Skeletal muscle cell (primary cell): ENCODE measurements around the gene ARFGAP1.

Source experiments
- DNase-seq: peaks from one replicate; pipeline ENCODE4 v3.0.0-alpha.2; 2010; ENCODE audit warnings: low read depth
- H3K4me3 ChIP-seq: 2 replicates; pipeline ENCODE4 v1.5.1; 2011; ENCODE audit warnings: low read depth, mild to moderate bottlenecking, control low read depth, low read length, moderate library complexity

ARFGAP1 gene

DNA sequence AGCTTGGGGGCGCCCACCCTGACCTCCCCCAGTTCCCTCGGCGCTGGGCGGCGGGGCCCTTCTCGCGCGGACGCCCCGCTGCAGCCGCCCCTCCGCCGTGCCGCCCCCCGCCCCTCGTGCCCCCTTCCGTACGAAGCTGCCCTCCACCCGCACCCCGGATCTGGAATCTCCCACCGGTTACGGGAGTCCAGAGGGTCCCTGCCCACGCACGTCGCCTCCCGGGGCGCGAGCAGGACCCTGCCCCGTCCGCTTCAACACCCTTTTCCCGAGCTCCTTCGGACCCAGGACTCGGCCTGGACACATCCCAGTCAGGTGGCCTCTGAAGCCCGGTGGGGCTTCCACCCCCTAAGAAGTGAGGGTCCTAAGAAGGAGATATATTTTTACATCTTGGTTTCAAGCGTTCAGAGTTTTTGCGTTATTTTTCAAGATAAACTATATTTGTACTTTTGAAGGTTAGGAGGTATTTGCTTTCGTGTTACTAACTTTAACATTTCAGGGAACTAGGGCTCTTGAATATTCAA is 506 bp downstream of the ARFGAP1 start:
- DNase-seq: no peak
- peak overlapping the region; percentile 97 for H3K4me3 ChIP-seq

DNA sequence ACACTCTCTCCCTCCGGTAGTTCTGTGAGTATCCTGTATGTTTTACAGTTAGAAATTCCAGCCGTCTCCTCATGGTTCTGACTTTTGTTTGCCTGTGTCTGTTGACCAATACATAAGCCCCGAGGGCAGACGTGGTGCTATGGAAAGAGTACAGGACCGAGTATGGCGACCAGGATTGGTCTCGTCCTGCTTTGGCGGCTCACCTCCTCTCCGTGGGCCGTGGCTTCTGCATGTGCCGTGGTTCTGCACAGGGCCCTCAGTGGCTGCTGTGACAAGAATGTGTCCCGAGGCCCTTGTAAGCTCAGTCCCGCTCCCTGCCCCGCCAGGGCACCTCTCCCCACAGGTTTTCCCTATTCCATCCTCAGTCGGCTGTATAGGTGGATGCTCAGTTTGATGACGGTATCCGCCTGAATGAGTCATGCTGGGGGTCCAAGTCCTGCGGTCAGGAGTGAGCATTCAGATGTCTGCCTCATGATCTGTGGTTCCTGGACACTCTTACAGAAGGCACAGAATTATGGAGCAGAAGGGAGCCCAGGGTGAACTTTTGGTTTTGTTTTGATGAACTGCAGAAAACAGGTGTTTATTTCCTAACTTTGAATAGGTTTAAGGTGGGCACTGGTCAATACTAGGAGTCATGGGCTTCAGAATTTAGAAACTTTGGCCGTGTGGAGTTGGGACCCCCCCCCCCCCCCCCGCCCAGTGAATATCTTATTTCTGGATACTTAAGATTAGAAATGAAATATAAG is 1.2 kb downstream of the ARFGAP1 start:
- peak; percentile 48 for DNase-seq
- peak overlapping the region; percentile 97 for H3K4me3 ChIP-seq

DNA sequence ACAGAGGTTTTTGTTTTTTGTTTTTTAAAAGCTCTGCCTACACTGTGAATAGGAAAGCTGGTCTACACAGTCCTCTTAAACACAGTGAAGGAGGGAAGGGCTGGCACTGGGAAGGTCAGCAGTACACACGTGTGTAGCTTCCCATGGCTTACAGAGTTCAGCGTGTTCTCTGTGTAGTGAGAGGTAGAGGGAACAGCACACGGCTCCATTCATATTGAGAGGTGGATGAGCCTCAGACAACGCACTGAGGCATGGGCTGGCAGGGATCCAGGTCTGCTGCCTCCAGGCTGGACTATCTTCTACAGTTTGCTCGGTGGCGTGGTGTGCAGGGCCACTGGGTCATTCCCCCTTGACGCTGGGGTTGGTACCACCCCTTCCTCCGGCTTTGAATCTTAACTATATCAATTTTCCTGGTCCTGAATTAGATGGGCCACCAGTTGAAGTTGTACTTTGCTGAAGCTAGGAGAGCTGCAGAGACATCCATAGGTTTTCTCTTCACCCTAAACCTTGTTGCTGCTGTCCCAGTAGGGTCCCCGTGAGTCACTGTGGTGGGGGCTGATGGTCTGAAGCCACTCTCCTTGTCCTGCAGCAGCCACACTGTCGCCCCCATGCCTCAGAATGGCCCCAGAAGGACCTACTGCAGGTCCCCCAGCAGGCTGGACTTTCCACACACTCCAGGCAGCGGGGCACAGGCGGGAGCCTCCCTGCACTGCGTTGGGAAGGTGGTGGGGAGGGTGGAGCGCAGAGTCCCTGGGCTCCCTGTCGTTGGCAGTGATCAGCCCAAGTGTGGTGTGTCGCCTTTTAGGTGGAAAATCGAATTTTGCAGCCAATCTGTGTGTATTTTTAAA is 2.0 kb downstream of the ARFGAP1 start:
- H3K4me3 ChIP-seq: peak overlapping the region; percentile 97
- no peak for DNase-seq

DNA sequence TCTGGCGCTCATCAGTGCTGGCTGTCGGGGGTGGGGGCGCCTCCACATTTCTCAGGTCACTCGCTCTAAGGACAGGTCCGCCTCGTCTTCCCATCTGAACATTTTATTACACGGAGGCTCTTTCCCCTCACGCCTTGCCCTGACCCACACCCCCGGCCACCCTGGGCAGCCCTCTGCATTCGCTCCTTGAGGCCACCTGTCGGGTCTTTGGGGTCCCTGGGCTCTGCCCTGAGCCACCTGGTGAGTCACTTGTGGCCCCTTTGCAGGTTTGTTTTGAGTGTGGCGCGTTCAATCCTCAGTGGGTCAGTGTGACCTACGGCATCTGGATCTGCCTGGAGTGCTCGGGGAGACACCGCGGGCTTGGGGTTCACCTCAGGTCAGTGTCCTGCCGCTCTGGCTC is 3.2 kb downstream of the ARFGAP1 start:
- DNase-seq: no peak
- H3K4me3 ChIP-seq: no peak overlapping the region

DNA sequence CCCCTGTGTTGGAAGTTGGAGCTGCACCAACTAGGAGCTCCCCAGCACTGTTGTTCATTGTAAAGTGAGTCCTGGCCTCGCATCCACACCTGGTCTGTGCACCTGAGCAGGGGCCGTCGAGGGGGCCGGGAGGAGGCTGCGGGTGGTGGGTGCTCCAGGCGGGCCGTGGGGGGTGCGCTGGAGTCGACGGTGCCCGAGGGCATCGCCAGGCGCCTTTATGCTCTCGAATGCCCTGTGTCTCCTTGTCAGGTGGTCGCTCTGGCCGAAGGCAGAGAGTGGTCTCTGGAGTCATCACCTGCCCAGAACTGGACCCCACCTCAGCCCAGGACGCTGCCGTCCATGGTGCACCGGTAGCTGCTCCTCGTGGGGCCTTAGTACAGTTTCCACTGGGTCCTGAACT is 4.3 kb downstream of the ARFGAP1 start:
- no peak for DNase-seq
- no peak overlapping the region for H3K4me3 ChIP-seq

DNA sequence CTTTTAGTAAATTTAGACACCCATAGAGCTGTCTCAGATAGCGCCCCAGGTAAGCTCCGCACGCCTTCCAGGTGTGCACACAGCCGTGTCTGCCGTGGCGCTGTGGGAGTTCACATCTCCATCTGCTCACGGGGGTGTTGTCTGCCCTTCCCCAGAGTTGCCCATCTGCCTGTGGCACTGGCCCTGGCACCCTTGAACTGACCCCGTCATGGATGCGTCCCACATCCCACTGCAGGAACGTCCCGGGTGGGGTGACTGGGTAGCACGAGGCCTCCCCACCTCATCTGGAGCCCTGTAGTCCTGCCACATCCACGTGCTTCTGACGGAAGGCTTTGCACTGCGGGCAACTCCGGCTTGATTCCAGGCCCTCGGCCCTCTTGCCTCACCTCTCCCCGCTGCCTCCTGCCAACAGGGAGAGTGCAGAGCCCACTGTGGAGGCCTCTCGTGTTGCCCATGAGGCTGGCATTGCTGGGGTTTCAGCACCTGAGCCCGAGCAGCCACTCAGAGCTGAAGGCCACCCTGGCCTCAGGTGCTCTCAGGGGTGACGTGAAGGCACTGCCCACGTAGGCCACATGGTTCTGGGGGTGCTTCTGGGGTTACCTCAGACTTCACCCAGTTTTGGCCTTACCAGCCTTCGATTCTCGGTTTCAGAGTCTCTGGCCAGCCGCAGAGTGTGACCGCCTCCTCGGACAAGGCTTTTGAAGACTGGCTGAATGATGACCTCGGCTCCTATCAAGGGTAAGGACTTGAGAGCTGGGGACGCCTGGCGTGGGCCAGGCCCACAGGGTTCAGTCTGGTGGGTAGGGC is 5.1 kb downstream of the ARFGAP1 start:
- no peak for DNase-seq
- no peak overlapping the region for H3K4me3 ChIP-seq

DNA sequence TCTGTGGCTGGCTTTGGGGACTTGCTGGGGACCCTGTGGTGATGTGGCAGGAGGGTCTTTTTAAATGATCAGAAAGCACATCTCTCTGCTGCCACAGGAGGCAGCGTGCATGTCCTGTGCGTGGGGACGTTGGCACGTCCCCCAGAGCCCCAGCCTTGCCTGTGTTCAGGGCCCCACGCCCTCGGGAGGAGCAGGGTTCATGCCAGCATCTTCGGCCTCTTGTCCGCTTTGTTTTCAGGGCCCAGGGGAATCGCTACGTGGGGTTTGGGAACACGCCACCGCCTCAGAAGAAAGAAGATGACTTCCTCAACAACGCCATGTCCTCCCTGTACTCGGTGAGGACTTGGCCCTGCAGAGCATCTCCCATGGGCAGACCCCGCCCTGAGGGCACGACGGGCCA is 6.0 kb downstream of the ARFGAP1 start:
- no peak overlapping the region for H3K4me3 ChIP-seq
- no peak for DNase-seq

DNA sequence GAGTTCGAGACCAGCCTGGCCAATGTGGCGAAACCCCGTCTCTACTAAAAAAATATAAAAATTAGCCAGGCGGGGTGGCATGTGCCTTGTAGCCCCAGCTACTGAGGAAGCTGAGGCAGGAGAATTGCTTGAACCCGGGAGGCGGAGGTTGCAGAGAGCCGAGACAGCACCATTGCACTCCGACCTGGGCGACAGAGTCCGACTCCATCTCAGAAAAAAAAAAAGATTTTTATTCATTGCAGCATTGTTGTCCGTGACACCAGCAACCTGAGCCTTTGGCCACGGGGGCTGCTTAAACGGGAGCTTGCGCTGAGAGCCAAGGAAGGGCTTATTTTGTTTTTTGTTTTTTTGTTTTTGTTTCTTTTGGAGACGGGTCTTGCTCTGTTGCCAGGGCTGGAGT is 7.3 kb downstream of the ARFGAP1 start:
- H3K4me3 ChIP-seq: no peak overlapping the region
- no peak for DNase-seq

DNA sequence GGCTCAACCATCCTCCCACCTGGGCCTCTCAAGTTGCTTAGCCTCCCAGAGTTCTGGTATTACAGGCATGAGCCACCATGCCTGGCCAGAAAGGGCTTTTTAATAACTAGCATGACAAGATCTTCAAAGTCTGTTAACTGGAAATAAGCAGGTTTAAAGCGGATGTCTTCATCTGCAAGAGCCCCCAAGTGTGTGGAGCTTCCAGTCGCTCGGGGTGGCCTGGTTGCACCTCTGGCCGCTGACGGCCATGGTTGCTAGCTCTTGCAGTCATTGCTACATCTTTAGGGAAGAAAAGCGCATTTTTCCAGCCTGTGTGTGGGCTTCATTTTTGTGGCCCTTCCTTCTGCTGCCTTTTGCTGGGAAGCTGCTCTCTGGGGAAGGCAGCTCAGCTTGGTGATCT is 7.8 kb downstream of the ARFGAP1 start:
- H3K4me3 ChIP-seq: no peak overlapping the region
- DNase-seq: no peak

DNA sequence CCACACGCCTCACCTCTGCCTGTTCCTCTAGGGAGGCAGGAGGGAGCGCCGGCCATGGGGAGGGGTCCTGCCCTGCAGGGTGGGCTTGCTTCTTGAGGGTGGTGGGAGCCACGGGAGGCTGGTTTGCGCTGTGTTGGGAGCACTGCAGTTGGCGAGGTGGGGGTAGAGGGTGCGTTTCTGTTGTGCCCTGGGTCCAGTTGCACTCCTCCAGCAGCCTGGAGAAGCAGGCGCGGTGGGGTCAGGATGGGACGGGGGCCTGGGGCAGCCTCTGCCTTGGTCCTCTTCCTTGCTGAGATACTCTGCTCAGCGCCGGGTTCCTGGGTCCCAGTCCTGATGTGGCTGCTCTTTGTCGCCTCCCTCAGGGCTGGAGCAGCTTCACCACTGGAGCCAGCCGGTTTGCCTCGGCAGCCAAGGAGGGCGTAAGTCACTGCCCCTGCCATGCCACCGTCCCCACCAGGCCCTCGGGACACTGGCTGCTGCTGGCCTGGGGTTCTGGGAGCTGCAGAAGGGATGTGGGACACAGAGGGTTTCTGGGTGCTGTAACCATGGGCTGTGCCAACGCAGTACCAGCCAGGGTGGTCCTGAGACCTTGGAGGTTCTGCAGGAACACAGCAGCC is 8.4 kb downstream of the ARFGAP1 start:
- no peak overlapping the region for H3K4me3 ChIP-seq
- no peak for DNase-seq

DNA sequence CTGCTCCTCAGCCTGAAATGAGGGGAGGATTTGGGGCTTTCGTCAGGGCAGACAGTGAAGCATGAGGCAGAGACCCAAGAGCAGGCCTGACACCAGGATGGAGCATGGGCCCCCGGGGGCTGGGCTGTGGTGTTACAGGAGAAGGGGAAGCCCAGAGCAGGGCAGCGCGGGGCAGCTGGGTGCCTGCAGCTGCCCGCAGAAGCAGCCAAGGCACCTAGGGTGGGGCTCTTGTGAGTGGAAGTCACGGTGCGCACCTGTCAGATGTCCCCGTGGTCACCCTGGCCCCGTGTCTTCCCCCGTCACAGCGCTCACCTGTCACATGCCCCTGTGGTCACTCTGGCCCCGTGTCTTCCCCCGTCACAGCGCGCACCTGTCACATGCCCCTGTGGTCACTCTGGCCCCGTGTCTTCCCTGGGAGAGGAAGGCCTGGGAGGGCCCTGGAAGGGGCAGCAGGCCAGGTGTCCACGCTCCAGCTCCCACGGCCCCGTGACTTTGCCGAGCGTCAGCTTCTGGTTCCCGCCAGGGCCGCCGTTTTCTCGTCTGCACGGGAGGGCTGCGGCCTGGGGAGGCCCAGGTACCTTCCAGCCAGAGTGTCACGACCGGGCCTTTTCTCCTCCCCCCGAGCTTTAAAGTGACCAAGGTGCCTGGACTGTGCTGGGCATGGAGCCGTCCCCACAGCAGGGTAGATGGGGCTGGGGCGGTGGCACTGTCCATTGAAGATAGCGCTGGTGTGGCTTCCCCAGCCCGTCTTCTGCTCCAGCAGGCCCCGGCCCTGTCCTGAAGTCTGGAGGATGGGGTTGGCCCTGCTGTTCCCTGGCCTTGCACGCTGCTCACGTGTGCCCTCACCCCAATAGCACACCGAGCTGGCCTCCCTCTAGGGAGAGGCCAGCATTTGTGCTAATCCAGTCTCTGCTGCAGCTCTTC is 9.4 kb downstream of the ARFGAP1 start:
- H3K4me3 ChIP-seq: no peak overlapping the region
- no peak for DNase-seq

DNA sequence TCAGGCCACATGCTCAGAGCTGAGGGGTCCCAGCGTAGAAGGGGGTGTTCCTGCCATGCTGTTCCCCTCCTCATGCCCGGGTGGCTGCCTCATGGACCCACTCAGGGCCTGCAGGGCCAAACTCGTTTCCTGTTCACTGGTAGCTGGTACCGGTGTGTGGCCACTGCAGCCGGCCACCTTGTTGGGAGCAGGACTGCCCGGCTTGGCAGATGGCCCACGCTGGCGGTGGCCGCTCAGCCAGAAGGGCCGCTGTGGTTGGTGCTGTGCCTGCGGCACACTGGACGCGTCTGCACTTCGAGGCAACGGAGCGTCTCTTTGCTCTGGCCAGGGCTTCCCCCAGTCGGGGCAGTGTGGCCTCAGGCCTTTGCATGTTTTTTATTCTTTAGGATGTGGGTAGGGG is 10.3 kb downstream of the ARFGAP1 start:
- H3K4me3 ChIP-seq: no peak overlapping the region
- no peak for DNase-seq

DNA sequence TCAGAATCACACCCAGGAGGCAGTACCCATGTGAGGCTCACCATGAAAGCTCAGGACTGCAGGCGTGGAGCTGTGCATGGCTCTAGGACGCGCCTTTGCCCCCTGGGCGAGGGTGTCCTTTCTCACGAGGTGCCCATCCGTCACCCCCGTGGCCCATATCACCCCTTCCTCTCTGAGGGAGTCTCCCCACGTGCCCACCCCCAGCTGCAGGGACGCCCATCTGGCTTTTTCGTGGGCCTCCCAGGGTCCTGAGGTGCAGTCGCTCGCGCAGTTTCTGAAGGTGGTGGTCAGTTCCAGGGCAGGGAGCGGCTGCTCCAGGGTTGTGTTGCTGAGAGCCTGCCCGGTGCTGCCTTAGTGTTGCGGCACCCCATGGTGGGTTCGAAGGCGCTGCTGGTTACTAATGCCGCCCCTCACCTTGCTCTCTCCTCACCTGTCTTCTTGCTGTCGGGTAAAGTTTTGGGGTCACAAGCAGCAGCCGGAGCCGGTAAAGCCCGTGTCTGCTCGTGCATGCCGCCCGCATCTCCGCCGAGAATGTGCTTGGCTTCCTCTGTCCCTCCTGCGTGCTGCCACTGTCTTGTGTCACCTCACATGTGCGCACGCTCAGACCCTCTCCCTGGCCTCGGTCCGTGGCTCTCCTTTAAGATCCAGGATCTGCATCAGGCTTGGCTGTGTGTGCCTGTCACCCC is 10.9 kb downstream of the ARFGAP1 start:
- H3K4me3 ChIP-seq: no peak overlapping the region
- DNase-seq: no peak

DNA sequence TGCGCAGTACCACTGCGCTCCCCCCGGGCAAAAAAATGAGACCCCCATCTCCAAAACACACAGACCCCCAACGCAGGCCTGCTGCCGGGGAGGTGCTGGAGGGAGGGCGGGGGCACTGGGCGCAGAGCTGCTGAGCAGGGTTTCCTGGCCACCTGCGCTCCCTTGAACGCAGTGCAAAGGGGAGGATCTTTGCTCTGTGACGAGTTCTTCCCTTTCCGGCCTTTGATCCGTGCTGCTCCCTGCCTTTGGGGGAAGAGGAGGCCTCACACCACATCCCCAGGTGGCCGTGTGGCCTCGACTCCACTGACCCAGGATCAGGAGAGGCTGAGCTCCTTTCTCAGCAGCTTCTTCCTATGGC is 11.4 kb downstream of the ARFGAP1 start:
- DNase-seq: no peak
- no peak overlapping the region for H3K4me3 ChIP-seq

DNA sequence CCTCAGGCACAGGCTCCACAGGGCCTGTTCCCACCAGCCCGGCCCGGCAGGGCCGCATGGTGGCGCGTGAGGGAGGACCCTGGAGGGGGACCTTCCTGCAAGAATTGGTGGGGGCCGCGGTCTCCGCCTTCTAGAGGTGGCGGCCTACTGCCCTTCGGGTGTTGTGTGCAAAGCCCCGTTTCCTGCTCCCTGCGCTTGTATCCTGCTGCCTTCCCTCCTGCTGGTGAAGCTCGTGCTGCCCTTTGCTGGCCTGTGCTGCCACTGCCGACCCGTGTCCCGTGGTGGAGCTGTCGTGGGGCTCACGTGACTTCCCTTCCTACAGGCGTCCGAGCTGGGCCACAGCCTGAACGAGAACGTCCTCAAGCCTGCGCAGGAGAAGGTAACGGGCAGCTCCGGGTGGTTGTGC is 11.9 kb downstream of the ARFGAP1 start:
- DNase-seq: no peak
- no peak overlapping the region for H3K4me3 ChIP-seq

DNA sequence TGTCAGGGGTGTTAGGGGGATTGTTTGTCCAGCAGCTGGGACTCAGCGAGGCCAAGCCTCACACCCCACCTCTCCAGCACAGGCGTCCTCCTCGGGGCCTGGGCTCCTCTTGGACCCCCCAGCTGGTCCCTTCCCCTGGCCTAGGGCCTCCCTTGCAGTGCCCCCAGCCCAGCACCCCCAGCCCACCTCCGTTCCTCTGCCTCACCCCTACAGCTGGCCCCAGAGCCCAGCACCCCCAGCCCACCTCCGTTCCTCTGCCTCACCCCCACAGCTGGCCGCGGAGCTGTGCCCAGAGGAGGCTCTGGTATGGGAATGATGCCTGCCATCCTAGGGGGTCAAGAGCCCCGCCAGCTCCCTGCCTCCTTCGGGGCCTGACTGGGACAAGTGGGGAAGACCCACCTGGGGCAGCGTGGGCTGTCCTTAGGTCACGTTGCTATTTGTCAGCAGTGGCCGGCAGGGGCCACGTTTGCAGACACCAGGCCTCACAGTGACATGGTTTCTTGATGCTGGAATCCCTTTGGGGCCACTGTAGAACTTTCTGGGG is 12.4 kb downstream of the ARFGAP1 start:
- DNase-seq: no peak
- H3K4me3 ChIP-seq: no peak overlapping the region

DNA sequence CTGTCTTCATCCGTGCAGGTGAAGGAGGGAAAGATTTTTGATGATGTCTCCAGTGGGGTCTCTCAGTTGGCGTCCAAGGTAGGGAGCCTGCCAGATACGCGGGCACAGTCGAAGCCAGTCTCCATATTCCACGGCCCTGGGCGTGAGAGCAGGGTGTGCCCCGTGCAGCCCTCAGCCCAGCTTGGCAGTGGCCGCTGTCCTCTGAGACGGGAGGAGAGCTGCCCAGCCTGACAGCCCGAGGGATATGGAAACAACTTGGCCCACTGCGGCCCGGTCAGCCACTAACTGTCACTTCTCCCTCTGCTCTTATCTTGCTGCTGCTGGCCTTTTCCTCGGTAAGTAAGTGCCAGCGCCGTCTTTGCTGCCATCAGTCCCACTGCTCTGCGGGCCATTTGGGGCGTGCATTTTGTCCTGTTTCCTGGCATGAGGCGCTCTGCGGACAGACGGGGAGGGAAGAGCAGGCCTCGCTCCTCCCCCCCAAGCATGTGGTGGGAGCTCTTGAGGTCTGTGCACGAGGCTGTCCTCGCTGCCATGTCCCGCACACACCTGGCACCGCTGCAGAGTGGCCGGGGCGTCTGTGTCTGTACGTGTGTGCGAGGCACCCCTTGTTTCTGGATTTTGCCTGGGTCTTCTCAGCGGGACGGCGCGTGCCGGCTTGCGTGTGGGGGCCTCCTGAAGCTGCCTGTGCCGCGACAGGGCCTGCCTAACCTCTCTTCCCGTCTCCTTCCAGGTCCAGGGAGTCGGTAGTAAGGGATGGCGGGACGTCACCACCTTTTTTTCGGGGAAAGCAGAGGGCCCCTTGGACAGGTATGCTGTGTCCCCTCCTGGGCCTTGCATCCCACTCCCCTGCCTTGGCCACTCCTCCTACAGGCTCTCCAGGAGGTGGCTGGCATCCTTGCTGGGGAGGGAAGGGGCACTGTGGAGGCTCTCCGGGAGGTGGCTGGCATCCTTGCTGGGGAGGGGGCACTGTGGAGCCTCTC is 13.3 kb downstream of the ARFGAP1 start:
- no peak overlapping the region for H3K4me3 ChIP-seq

More for the DNA sequence above, 13.3 kb downstream of the ARFGAP1 start:
- no peak for DNase-seq
